Fibroblast of lung (primary cell): Measurements from ENCODE around the gene ECI2. TPM values are rescaled to one million over a fixed set of nuclear protein-coding genes. Genes with fewer than 3 reads are reported as not detected.

Source experiments
- DNase-seq, 2 donors: peaks; one replicate each; pipeline versions ENCODE4 v3.0.0 to v3.0.0-alpha.2; 2010; ENCODE audit warnings: low read depth in 2 of 2
- H2AFZ ChIP-seq: 2 replicates; pipeline ENCODE4 v1.5.1; 2012; ENCODE audit warnings: low read length, control low read depth, inconsistent platforms
- H3K27ac ChIP-seq: 2 replicates; pipeline ENCODE4 v1.5.1; 2011; ENCODE audit warnings: low read length, control low read depth; ENCODE audit not compliant: insufficient read depth
- H3K27me3 ChIP-seq: 2 replicates; pipeline ENCODE4 v1.5.1; 2011; ENCODE audit warnings: mild to moderate bottlenecking, low read length; ENCODE audit not compliant: control insufficient read depth, insufficient read depth
- H3K36me3 ChIP-seq: 2 replicates; pipeline ENCODE4 v1.5.1; 2011; ENCODE audit warnings: low read length; ENCODE audit not compliant: control insufficient read depth, insufficient read depth
- H3K4me1 ChIP-seq: 2 replicates; pipeline ENCODE4 v1.5.1; 2011; ENCODE audit warnings: low read length; ENCODE audit not compliant: control insufficient read depth, insufficient read depth; ENCODE audit errors: extremely low read depth
- H3K4me2 ChIP-seq: 2 replicates; pipeline ENCODE4 v1.5.1; 2011; ENCODE audit warnings: low read length, control low read depth; ENCODE audit not compliant: insufficient read depth; ENCODE audit errors: extremely low read depth
- H3K4me3 ChIP-seq, 4 experiments: fragments of 200-600 bp in 1 of 4; sonication (generic) in 1 of 4; replicated peaks in 1 of 4; 2 replicates each; pipeline ENCODE4 v1.5.1; 2011 to 2016; ENCODE audit warnings: low read length in 4 of 4, low read depth in 3 of 4, mild to moderate bottlenecking in 3 of 4, control low read depth in 2 of 4, inconsistent platforms in 1 of 4, mixed read lengths in 1 of 4; ENCODE audit not compliant: insufficient read depth in 1 of 4; ENCODE audit errors: control extremely low read depth in 1 of 4
- H3K79me2 ChIP-seq: 2 replicates; pipeline ENCODE4 v1.5.1; 2012; ENCODE audit warnings: mild to moderate bottlenecking, low read length, inconsistent platforms; ENCODE audit not compliant: control insufficient read depth, insufficient read depth
- H3K9ac ChIP-seq: 2 replicates; pipeline ENCODE4 v1.5.1; 2011; ENCODE audit warnings: mild to moderate bottlenecking, low read length, control low read depth; ENCODE audit not compliant: insufficient read depth
- H3K9me3 ChIP-seq: 2 replicates; pipeline ENCODE4 v1.5.1; 2012; ENCODE audit warnings: low read depth, low read length; ENCODE audit not compliant: control insufficient read depth, insufficient read depth
- H4K20me1 ChIP-seq: 2 replicates; pipeline ENCODE4 v1.5.1; 2011; ENCODE audit warnings: low read length; ENCODE audit not compliant: control insufficient read depth, insufficient read depth; ENCODE audit errors: extremely low read depth
- EZH2 ChIP-seq: IDR thresholded peaks from 2 replicates; pipeline ENCODE4 v1.5.1; 2012; ENCODE audit warnings: low read length, control low read depth, mild to moderate bottlenecking; ENCODE audit errors: missing control alignments
- polyA plus RNA-seq, 2 donors: library from polyadenylated mRNA; depleted of rRNA in 1 of 2; stranded (reverse) in 1 of 2; unstranded in 1 of 2; fragments of >200 nt; gene quantifications; 2 replicates each; pipeline ENCODE4 v1.2.1, GENCODE V29; 2011 to 2012; ENCODE audit warnings: missing spikeins in 1 of 2
- total RNA-seq: library from RNA; depleted of rRNA; stranded (reverse); fragments of >200 nt; gene quantifications from 2 replicates; pipeline ENCODE4 v1.2.1, GENCODE V29; 2014
- TF ChIP-seq, protein P1 (sequence below), 2 donors: IDR thresholded peaks in 1 of 2; conservative IDR thresholded peaks in 1 of 2; 1 replicate in 1 of 2; 2 replicates in 1 of 2; pipeline ENCODE4 v1.5.1; 2011 to 2012; ENCODE audit warnings: low read length in 2 of 2, control low read depth in 1 of 2, inconsistent platforms in 1 of 2, low read depth in 1 of 2, mild to moderate bottlenecking in 1 of 2

ECI2 gene
- total and polyA plus RNA-seq, 2 donors (not counting 1 experiment from before 2014, with no cell fraction given) = 85.2 to 157 TPM

- H3K79me2 ChIP-seq = peaks cover 33% of the 10 kb centered on the region
- H3K4me3 ChIP-seq = peak overlapping the region; percentile 55 to 79 (median 68)
- peak overlapping the region; percentile 64 for H3K4me2 ChIP-seq
- DNase-seq = peak; percentile 95
- peaks cover 2% of the 10 kb centered on the region for H3K4me1 ChIP-seq
- peaks cover 4% of the 10 kb centered on the region for H3K36me3 ChIP-seq
- peak overlapping the region; percentile 64 for H3K27ac ChIP-seq
- H2AFZ ChIP-seq = peak overlapping the region; percentile 57
- no peaks in the 10 kb centered on the region for H3K9me3 ChIP-seq
- TF ChIP-seq EZH2 = no peak
- TF ChIP-seq, protein P1, sequence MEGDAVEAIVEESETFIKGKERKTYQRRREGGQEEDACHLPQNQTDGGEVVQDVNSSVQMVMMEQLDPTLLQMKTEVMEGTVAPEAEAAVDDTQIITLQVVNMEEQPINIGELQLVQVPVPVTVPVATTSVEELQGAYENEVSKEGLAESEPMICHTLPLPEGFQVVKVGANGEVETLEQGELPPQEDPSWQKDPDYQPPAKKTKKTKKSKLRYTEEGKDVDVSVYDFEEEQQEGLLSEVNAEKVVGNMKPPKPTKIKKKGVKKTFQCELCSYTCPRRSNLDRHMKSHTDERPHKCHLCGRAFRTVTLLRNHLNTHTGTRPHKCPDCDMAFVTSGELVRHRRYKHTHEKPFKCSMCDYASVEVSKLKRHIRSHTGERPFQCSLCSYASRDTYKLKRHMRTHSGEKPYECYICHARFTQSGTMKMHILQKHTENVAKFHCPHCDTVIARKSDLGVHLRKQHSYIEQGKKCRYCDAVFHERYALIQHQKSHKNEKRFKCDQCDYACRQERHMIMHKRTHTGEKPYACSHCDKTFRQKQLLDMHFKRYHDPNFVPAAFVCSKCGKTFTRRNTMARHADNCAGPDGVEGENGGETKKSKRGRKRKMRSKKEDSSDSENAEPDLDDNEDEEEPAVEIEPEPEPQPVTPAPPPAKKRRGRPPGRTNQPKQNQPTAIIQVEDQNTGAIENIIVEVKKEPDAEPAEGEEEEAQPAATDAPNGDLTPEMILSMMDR (conservative IDR thresholded peaks at IDR 0.05 in 1 of 2, IDR thresholded peaks at IDR 0.05 in 1 of 2; ENCODE audit: low read depth in 1 of 2, low read length in 2 of 2) = no peak
- H3K9ac ChIP-seq = peak overlapping the region; percentile 50
- no peaks in the 10 kb centered on the region for H3K27me3 ChIP-seq
- H4K20me1 ChIP-seq = no peaks in the 10 kb centered on the region
Observed at GRCh38 chr6:4135665-4136353, 434 bp upstream of the ECI2 start.

GRCh38 chr6:4133941-4134838 is 1.2 kb downstream of the ECI2 start:
- no peak overlapping the region for H2AFZ ChIP-seq
- no peaks in the 10 kb centered on the region for H3K27me3 ChIP-seq
- H3K79me2 ChIP-seq = peaks cover 33% of the 10 kb centered on the region
- no peaks in the 10 kb centered on the region for H4K20me1 ChIP-seq
- TF ChIP-seq, protein P1 (conservative IDR thresholded peaks at IDR 0.05 in 1 of 2, IDR thresholded peaks at IDR 0.05 in 1 of 2; ENCODE audit: low read depth in 1 of 2, low read length in 2 of 2) = no peak
- no peak for TF ChIP-seq EZH2
- peak; percentile 20 to 25 for DNase-seq
- H3K9me3 ChIP-seq = no peaks in the 10 kb centered on the region
- H3K9ac ChIP-seq = peak overlapping the region; percentile 89
- peak overlapping the region; percentile 91 for H3K27ac ChIP-seq
- peak overlapping the region; percentile 89 for H3K4me2 ChIP-seq
- peaks cover 2% of the 10 kb centered on the region for H3K4me1 ChIP-seq
- H3K36me3 ChIP-seq = peaks cover 6% of the 10 kb centered on the region
- H3K4me3 ChIP-seq = peak overlapping the region; percentile 67 to 84 (median 76)

GRCh38 chr6:4130357-4130987 is 4.9 kb downstream of the ECI2 start:
- Histone ChIP-seq H3K79me2 (peaks cover 33% of the 10 kb centered on the region), H4K20me1 (no peaks in the 10 kb centered on the region), H3K4me2 (no peak overlapping the region), H3K9ac (no peak overlapping the region), H3K27ac (no peak overlapping the region), H3K36me3 (peaks cover 6% of the 10 kb centered on the region), H3K27me3 (no peaks in the 10 kb centered on the region), H2AFZ (no peak overlapping the region), H3K4me1 (peaks cover 12% of the 10 kb centered on the region), H3K9me3 (no peaks in the 10 kb centered on the region), H3K4me3 (no peak overlapping the region)
- no peak for DNase-seq
- TF ChIP-seq EZH2 = no peak
- TF ChIP-seq, protein P1 (conservative IDR thresholded peaks at IDR 0.05 in 1 of 2, IDR thresholded peaks at IDR 0.05 in 1 of 2; ENCODE audit: low read depth in 1 of 2, low read length in 2 of 2) = no peak
